Prostate gland (tissue), 2 donors: Measurements from ENCODE around the gene KCNQ5.

Source experiments
- CTCF ChIP-seq, 4 experiments: fragments of 200-600 bp in 2 of 4; fragments of 450-650 bp in 2 of 4; sonication (generic) in 2 of 4; IDR thresholded peaks; 1 replicate in 3 of 4; 2 replicates in 1 of 4; pipeline ENCODE4 v1.5.1; 2016 to 2019; ENCODE audit warnings: antibody characterized with exemption in 4 of 4, mild to moderate bottlenecking in 2 of 4, moderate library complexity in 2 of 4
- POLR2A ChIP-seq: fragments of 450-650 bp; IDR thresholded peaks from one replicate; pipeline ENCODE4 v1.6.1; 2016; ENCODE audit warnings: antibody characterized with exemption, mild to moderate bottlenecking
- POLR2AphosphoS5 ChIP-seq: sonication (generic); formaldehyde crosslinking; IDR thresholded peaks from one replicate; pipeline ENCODE4 v1.6.1; 2017; ENCODE audit warnings: antibody characterized with exemption

- TF ChIP-seq CTCF (IDR thresholded peaks at IDR 0.05) (no peak), POLR2A (no peak), POLR2AphosphoS5 (no peak)
These were observed 200.2 kb downstream of the KCNQ5 start for GRCh38 chr6:72822023-72822422.
